ENCODE results near the gene FRAT1. TPM values are rescaled to one million over a fixed set of nuclear protein-coding genes. Genes with fewer than 3 reads are reported as not detected.
A peak's percentile ranks its signal among the peaks of the same experiment; 100 is the strongest.

Gene FRAT1
- total RNA-seq, 1 experiment from 2014 or later, result 5.3 TPM

- Histone ChIP-seq H3K4me3 (ENCODE audit: low read depth in 2 of 2, low read length in 2 of 2) (no peak overlapping the region), H3K9me3 (ENCODE audit: control insufficient read depth, insufficient read depth, low read depth, low read length) (no peaks in the 10 kb centered on the region), H3K36me3 (ENCODE audit: control insufficient read depth, insufficient read depth, low read length) (no peaks in the 10 kb centered on the region), H3K27me3 (ENCODE audit: control insufficient read depth, insufficient read depth, low read length) (no peaks in the 10 kb centered on the region), H3K4me1 (ENCODE audit: control insufficient read depth, insufficient read depth, low read length) (peaks cover 12% of the 10 kb centered on the region; the same call in 1 of the 2 replicates), H3K27ac (ENCODE audit: low read length) (no peak overlapping the region)
- DNase-seq (ENCODE audit: low read depth, low spot score) (no peak), ATAC-seq (no peak)
- in situ Hi-C loops (cut with HindIII; ENCODE audit: low pct_unique_long_range_greater_than_20kb, low sequenced_read_pairs) (no loop called here), intact Hi-C loops (cut with micrococcal nuclease; ENCODE audit: unreplicated experiment) (no loop called here)
- BruUV-seq (replicated peaks), result no TSS peak
- TF ChIP-seq CTCF (IDR thresholded peaks at IDR 0.05) (no peak), POLR2AphosphoS5 (IDR thresholded peaks at IDR 0.05; ENCODE audit: low read depth, low read length) (no peak), TCF7L2 (IDR thresholded peaks at IDR 0.05; ENCODE audit: low read depth, low read length) (no peak), SIN3A (IDR thresholded peaks at IDR 0.05; ENCODE audit: borderline replicate concordance, insufficient read depth, low read depth, low read length) (no peak)
- TF ChIP-seq, protein P1, sequence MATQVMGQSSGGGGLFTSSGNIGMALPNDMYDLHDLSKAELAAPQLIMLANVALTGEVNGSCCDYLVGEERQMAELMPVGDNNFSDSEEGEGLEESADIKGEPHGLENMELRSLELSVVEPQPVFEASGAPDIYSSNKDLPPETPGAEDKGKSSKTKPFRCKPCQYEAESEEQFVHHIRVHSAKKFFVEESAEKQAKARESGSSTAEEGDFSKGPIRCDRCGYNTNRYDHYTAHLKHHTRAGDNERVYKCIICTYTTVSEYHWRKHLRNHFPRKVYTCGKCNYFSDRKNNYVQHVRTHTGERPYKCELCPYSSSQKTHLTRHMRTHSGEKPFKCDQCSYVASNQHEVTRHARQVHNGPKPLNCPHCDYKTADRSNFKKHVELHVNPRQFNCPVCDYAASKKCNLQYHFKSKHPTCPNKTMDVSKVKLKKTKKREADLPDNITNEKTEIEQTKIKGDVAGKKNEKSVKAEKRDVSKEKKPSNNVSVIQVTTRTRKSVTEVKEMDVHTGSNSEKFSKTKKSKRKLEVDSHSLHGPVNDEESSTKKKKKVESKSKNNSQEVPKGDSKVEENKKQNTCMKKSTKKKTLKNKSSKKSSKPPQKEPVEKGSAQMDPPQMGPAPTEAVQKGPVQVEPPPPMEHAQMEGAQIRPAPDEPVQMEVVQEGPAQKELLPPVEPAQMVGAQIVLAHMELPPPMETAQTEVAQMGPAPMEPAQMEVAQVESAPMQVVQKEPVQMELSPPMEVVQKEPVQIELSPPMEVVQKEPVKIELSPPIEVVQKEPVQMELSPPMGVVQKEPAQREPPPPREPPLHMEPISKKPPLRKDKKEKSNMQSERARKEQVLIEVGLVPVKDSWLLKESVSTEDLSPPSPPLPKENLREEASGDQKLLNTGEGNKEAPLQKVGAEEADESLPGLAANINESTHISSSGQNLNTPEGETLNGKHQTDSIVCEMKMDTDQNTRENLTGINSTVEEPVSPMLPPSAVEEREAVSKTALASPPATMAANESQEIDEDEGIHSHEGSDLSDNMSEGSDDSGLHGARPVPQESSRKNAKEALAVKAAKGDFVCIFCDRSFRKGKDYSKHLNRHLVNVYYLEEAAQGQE (IDR thresholded peaks at IDR 0.05; ENCODE audit: insufficient read depth in 1 of 2, low read depth in 2 of 2, low read length in 1 of 2), result no peak
- ChIA-PET CTCF (no interaction called here), POLR2A (no interaction called here)
Observed at GRCh38 chr10:97347317-97347716, 28.2 kb downstream of the FRAT1 start.

GRCh38 chr10:97349752-97350513 lies 30.9 kb downstream of the FRAT1 start:
- Histone ChIP-seq H3K9me3 (ENCODE audit: control insufficient read depth, insufficient read depth, low read depth, low read length) (no peaks in the 10 kb centered on the region), H3K4me1 (ENCODE audit: control insufficient read depth, insufficient read depth, low read length) (peaks cover 12% of the 10 kb centered on the region; the same call in 1 of the 2 replicates), H3K27me3 (ENCODE audit: control insufficient read depth, insufficient read depth, low read length) (no peaks in the 10 kb centered on the region), H3K36me3 (ENCODE audit: control insufficient read depth, insufficient read depth, low read length) (no peaks in the 10 kb centered on the region), H3K4me3 (ENCODE audit: low read depth in 2 of 2, low read length in 2 of 2) (no peak overlapping the region), H3K27ac (ENCODE audit: low read length) (no peak overlapping the region)
- intact Hi-C loops (cut with micrococcal nuclease; ENCODE audit: unreplicated experiment), result no loop called here
- ATAC-seq (0 out of 2 replicates have a peak, but pooled peaks have one; percentile 16), DNase-seq (ENCODE audit: low read depth, low spot score) (no peak)
- ChIA-PET POLR2A (no interaction called here), CTCF (no interaction called here)
- no TSS peak for BruUV-seq (replicated peaks)
- in situ Hi-C loops (cut with HindIII; ENCODE audit: low pct_unique_long_range_greater_than_20kb, low sequenced_read_pairs), result no loop called here
- no peak for TF ChIP-seq SIN3A (IDR thresholded peaks at IDR 0.05; ENCODE audit: borderline replicate concordance, insufficient read depth, low read depth, low read length)
- peak; percentile 90 for TF ChIP-seq TCF7L2 (IDR thresholded peaks at IDR 0.05; ENCODE audit: low read depth, low read length)

- no peaks in the 10 kb centered on the region for H3K9me3 ChIP-seq (ENCODE audit: control insufficient read depth, insufficient read depth, low read depth, low read length)
- H3K27me3 ChIP-seq (ENCODE audit: control insufficient read depth, insufficient read depth, low read length), result no peaks in the 10 kb centered on the region
- H3K27ac ChIP-seq (ENCODE audit: low read length), result no peak overlapping the region
- TF ChIP-seq CTCF (IDR thresholded peaks at IDR 0.05) (no peak), POLR2AphosphoS5 (IDR thresholded peaks at IDR 0.05; ENCODE audit: low read depth, low read length) (no peak), SIN3A (IDR thresholded peaks at IDR 0.05; ENCODE audit: borderline replicate concordance, insufficient read depth, low read depth, low read length) (no peak), TCF7L2 (IDR thresholded peaks at IDR 0.05; ENCODE audit: low read depth, low read length) (no peak)
- TF ChIP-seq, protein P1 (IDR thresholded peaks at IDR 0.05; ENCODE audit: insufficient read depth in 1 of 2, low read depth in 2 of 2, low read length in 1 of 2), result no peak
- no TSS peak for BruUV-seq (replicated peaks)
- ChIA-PET POLR2A (interaction anchor here (0.6 to 1.0 kb wide), 2 partner anchors 26 to 75 kb away, joined by 4 to 5 read pairs; no protein-coding TSS in a partner anchor), CTCF (interaction anchor here (0.5 kb wide), 1 partner anchor 79 kb away, joined by 3 read pairs; no protein-coding TSS in a partner anchor)
- no peak overlapping the region for H3K4me3 ChIP-seq (ENCODE audit: low read depth in 2 of 2, low read length in 2 of 2)
- in situ Hi-C loops (cut with HindIII; ENCODE audit: low pct_unique_long_range_greater_than_20kb, low sequenced_read_pairs) (no loop called here), intact Hi-C loops (cut with micrococcal nuclease; ENCODE audit: unreplicated experiment) (no loop called here)
- ATAC-seq (no peak), DNase-seq (ENCODE audit: low read depth, low spot score) (no peak)
- H3K36me3 ChIP-seq (ENCODE audit: control insufficient read depth, insufficient read depth, low read length), result peaks cover 5% of the 10 kb centered on the region
- H3K4me1 ChIP-seq (ENCODE audit: control insufficient read depth, insufficient read depth, low read length), result peaks cover 9% of the 10 kb centered on the region; the same call in 1 of the 2 replicates
Observed at GRCh38 chr10:97353945-97354344, 34.9 kb downstream of the FRAT1 start.

All from Panc1 (cell line).